Measurements from ENCODE around the gene VAV2.
"Not testable (repeated sequence)": the region's sequence is repeated elsewhere in the genome, so short reads cannot be mapped to it uniquely, and the experiment has no call there.

Gene VAV2

GRCh38 chr9:133754688-133755227, 237.4 kb downstream of the VAV2 start:
- TF ChIP-seq ZFX (IDR thresholded peaks at IDR 0.05; ENCODE audit: borderline replicate concordance) (no peak), CTCF (IDR thresholded peaks at IDR 0.05) (no peak)

GRCh38 chr9:133754187-133754586, 237.9 kb downstream of the VAV2 start:
- no peak overlapping the region for H3K27ac ChIP-seq
- no peak for TF ChIP-seq CTCF (IDR thresholded peaks at IDR 0.05)
- no peak for TF ChIP-seq ZFX (IDR thresholded peaks at IDR 0.05; ENCODE audit: borderline replicate concordance)

More at GRCh38 chr9:133754688-133755227, 237.4 kb downstream of the VAV2 start:
- no peak overlapping the region for H3K27ac ChIP-seq

GRCh38 chr9:133752739-133753446, 239.2 kb downstream of the VAV2 start:
- no peak for TF ChIP-seq ZFX (IDR thresholded peaks at IDR 0.05; ENCODE audit: borderline replicate concordance)
- no peak for TF ChIP-seq CTCF (IDR thresholded peaks at IDR 0.05)
- no peak overlapping the region for H3K27ac ChIP-seq

- TF ChIP-seq CTCF (IDR thresholded peaks at IDR 0.05) (no peak), ZFX (IDR thresholded peaks at IDR 0.05; ENCODE audit: borderline replicate concordance) (no peak)
- H3K27ac ChIP-seq, result no peak overlapping the region
These were observed 241.0 kb downstream of the VAV2 start for GRCh38 chr9:133750982-133751649.

- no peak for TF ChIP-seq CTCF (IDR thresholded peaks at IDR 0.05)
- TF ChIP-seq ZFX (IDR thresholded peaks at IDR 0.05; ENCODE audit: borderline replicate concordance), result no peak
- no peak overlapping the region for H3K27ac ChIP-seq
These were observed 244.8 kb downstream of the VAV2 start for GRCh38 chr9:133747309-133747708.

GRCh38 chr9:133744528-133744927, 247.6 kb downstream of the VAV2 start:
- H3K27ac ChIP-seq, result not testable (repeated sequence)

GRCh38 chr9:133742849-133743444, 249.2 kb downstream of the VAV2 start:
- H3K27ac ChIP-seq, result no peak overlapping the region
- no peak for TF ChIP-seq ZFX (IDR thresholded peaks at IDR 0.05; ENCODE audit: borderline replicate concordance)
- peak; percentile 97 for TF ChIP-seq CTCF (IDR thresholded peaks at IDR 0.05)
